ENCODE results near the gene ETNK2. TPM values are rescaled to one million over a fixed set of nuclear protein-coding genes. Genes with fewer than 3 reads are reported as not detected.
A peak's percentile ranks its signal among the peaks of the same experiment; 100 is the strongest.

ETNK2 gene
- total and polyA plus RNA-seq, 2 of the 13 experiments (the other 11 are each of a cell fraction or from before 2014, with no cell fraction given) = 15.5 to 42.8 TPM

DNA sequence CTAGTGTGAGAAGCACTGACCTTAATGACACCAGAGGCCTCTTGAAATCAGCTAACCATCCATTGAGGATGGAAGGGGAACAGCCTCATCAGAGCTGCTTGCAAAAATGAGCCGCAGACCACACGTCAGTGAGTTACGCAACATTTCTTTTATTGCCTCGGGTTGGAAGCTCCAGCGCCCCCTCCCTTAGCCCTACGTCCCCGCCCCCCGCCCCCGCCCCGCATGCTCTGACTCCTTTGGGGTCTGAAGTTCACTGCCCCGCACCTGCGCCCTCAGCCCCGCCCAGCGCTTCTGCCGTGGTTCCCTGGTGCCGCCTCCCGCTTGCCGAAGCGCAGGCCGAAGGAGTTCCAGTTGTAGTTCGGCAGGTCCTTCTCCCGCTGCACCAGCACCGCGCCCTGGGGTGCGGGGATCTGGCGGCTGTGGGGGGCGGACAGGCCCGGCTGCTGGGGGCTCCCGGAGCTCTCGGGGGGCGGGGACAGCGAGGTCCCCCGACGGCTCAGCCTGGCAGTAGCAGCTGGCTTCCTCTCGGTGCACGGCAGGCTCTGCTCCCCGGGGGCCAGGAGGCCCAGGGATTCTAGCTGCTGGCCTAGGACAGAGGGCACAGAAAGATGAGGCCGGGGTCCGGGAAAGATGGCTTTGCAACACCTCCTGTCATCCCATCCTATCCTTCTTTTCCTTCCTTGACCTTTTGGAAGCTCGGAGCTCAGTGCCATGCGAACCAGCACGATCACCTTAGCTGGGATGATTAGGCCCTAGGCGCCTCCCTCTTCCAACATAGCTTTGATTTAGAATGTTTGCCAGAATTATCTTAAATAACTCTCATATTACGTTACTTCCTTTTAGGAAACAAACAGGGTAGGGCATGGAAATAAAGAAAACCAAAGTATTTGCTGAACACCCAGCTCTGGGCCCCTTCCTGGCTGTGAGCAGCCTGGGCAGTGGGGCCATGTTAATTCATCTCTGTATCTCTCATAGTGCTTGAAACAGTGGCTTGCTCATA is 38.7 kb upstream of the ETNK2 start (continued):
- TF ChIP-seq, protein P1, sequence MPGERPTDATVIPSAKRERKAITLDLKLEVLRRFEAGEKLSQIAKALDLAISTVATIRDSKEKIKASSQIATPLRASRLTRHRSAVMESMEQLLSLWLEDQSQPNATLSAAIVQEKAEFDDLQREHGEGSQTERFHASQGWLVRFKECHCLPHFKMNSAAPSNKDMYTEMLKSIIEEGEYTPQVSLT (CRISPR knock-in tag; IDR thresholded peaks at IDR 0.05; ENCODE audit: borderline replicate concordance, low read depth) = no peak
- TF ChIP-seq, protein P2, sequence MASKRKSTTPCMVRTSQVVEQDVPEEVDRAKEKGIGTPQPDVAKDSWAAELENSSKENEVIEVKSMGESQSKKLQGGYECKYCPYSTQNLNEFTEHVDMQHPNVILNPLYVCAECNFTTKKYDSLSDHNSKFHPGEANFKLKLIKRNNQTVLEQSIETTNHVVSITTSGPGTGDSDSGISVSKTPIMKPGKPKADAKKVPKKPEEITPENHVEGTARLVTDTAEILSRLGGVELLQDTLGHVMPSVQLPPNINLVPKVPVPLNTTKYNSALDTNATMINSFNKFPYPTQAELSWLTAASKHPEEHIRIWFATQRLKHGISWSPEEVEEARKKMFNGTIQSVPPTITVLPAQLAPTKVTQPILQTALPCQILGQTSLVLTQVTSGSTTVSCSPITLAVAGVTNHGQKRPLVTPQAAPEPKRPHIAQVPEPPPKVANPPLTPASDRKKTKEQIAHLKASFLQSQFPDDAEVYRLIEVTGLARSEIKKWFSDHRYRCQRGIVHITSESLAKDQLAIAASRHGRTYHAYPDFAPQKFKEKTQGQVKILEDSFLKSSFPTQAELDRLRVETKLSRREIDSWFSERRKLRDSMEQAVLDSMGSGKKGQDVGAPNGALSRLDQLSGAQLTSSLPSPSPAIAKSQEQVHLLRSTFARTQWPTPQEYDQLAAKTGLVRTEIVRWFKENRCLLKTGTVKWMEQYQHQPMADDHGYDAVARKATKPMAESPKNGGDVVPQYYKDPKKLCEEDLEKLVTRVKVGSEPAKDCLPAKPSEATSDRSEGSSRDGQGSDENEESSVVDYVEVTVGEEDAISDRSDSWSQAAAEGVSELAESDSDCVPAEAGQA (IDR thresholded peaks at IDR 0.05; ENCODE audit: low read depth) = no peak
- TF ChIP-seq, protein P2 (CRISPR knock-in tag; IDR thresholded peaks at IDR 0.05; ENCODE audit: borderline replicate concordance) = no peak
- TF ChIP-seq NCOA1 (CRISPR knock-in tag; IDR thresholded peaks at IDR 0.05) (0 out of 2 replicates have a peak, but pooled peaks have one; percentile 26), CEBPG (CRISPR knock-in tag; IDR thresholded peaks at IDR 0.05) (peak; percentile 89), ZNF30 (CRISPR knock-in tag; IDR thresholded peaks at IDR 0.05) (0 out of 2 replicates have a peak, but pooled peaks have one; percentile 29), KAT2B (IDR thresholded peaks at IDR 0.05; ENCODE audit: borderline replicate concordance, low read depth, low read length) (no peak), ZNF616 (CRISPR knock-in tag; IDR thresholded peaks at IDR 0.05; ENCODE audit: low read depth) (no peak), RFXANK (CRISPR knock-in tag; IDR thresholded peaks at IDR 0.05) (no peak), ZNF629 (CRISPR knock-in tag; conservative IDR thresholded peaks at IDR 0.05) (no peak), ZNF343 (CRISPR knock-in tag; IDR thresholded peaks at IDR 0.05) (no peak), SMAD1 (CRISPR knock-in tag; IDR thresholded peaks at IDR 0.05; ENCODE audit: borderline replicate concordance, low read depth) (no peak; the same call in 1 of the 2 replicates)
- TF ChIP-seq, protein P3, sequence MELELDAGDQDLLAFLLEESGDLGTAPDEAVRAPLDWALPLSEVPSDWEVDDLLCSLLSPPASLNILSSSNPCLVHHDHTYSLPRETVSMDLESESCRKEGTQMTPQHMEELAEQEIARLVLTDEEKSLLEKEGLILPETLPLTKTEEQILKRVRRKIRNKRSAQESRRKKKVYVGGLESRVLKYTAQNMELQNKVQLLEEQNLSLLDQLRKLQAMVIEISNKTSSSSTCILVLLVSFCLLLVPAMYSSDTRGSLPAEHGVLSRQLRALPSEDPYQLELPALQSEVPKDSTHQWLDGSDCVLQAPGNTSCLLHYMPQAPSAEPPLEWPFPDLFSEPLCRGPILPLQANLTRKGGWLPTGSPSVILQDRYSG (CRISPR knock-in tag; IDR thresholded peaks at IDR 0.05) = no peak
- TF ChIP-seq, protein P4, sequence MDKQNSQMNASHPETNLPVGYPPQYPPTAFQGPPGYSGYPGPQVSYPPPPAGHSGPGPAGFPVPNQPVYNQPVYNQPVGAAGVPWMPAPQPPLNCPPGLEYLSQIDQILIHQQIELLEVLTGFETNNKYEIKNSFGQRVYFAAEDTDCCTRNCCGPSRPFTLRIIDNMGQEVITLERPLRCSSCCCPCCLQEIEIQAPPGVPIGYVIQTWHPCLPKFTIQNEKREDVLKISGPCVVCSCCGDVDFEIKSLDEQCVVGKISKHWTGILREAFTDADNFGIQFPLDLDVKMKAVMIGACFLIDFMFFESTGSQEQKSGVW (CRISPR knock-in tag; IDR thresholded peaks at IDR 0.05; ENCODE audit: borderline replicate concordance) = no peak
- TF ChIP-seq, protein P5, sequence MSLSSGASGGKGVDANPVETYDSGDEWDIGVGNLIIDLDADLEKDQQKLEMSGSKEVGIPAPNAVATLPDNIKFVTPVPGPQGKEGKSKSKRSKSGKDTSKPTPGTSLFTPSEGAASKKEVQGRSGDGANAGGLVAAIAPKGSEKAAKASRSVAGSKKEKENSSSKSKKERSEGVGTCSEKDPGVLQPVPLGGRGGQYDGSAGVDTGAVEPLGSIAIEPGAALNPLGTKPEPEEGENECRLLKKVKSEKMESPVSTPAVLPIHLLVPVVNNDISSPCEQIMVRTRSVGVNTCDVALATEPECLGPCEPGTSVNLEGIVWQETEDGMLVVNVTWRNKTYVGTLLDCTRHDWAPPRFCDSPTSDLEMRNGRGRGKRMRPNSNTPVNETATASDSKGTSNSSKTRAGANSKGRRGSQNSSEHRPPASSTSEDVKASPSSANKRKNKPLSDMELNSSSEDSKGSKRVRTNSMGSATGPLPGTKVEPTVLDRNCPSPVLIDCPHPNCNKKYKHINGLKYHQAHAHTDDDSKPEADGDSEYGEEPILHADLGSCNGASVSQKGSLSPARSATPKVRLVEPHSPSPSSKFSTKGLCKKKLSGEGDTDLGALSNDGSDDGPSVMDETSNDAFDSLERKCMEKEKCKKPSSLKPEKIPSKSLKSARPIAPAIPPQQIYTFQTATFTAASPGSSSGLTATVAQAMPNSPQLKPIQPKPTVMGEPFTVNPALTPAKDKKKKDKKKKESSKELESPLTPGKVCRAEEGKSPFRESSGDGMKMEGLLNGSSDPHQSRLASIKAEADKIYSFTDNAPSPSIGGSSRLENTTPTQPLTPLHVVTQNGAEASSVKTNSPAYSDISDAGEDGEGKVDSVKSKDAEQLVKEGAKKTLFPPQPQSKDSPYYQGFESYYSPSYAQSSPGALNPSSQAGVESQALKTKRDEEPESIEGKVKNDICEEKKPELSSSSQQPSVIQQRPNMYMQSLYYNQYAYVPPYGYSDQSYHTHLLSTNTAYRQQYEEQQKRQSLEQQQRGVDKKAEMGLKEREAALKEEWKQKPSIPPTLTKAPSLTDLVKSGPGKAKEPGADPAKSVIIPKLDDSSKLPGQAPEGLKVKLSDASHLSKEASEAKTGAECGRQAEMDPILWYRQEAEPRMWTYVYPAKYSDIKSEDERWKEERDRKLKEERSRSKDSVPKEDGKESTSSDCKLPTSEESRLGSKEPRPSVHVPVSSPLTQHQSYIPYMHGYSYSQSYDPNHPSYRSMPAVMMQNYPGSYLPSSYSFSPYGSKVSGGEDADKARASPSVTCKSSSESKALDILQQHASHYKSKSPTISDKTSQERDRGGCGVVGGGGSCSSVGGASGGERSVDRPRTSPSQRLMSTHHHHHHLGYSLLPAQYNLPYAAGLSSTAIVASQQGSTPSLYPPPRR (CRISPR knock-in tag; IDR thresholded peaks at IDR 0.05; ENCODE audit: borderline replicate concordance) = 0 out of 2 replicates have a peak, but pooled peaks have one; percentile 32
